ENCODE measurements around the gene NELFCD. TPM values are rescaled to one million over a fixed set of nuclear protein-coding genes. Genes with fewer than 3 reads are reported as not detected.
A peak's percentile ranks its signal among the peaks of the same experiment; 100 is the strongest.

Gene NELFCD
- total and polyA plus RNA-seq, 10 of the 15 experiments (the other 5 are each of a cell fraction or from before 2014, with no cell fraction given), result 8.9 to 109 (median 82.9) TPM

- intact Hi-C loops (cut with micrococcal nuclease; ENCODE audit: unreplicated experiment), result no loop called here
- H3K4me3 ChIP-seq, result peak overlapping the region; percentile 89
- peaks cover 0 to 4% of the 10 kb centered on the region in 2 experiments; a peak in 2 of 4 replicates for H3K36me3 ChIP-seq (ENCODE audit: control insufficient read depth in 2 of 2, insufficient read depth in 2 of 2, low read length in 1 of 2)
- H3K9me3 ChIP-seq (replicated peaks; ENCODE audit: control insufficient read depth, insufficient read depth, low read length), result no peaks in the 10 kb centered on the region
- peaks cover 49% of the 10 kb centered on the region for H3K79me2 ChIP-seq (ENCODE audit: control insufficient read depth, insufficient read depth, low read length)
- WGBS (ENCODE audit: insufficient coverage, insufficient replicate concordance, low lambda C conversion rate, missing lambda C conversion rate), result 9% methylated on average over 66 of the region's 66 CpGs
- no TSS peak for BruUV-seq (replicated peaks)
- ChIA-PET SMC1A (ENCODE audit: uncharacterized antibody, unreplicated experiment) (interaction anchor here (0.5 to 1.3 kb wide), 5 partner anchors 11 to 137 kb away, joined by 3 to 6 read pairs (median 3); partner anchors contain the start of gene ATP5F1E), CTCF (interaction anchor here (0.7 to 1.3 kb wide), 4 partner anchors 10 to 170 kb away, joined by 3 to 4 read pairs (median 3); partner anchors contain the start of gene ATP5F1E), RAD21 (ENCODE audit: unreplicated experiment) (interaction anchor here (0.7 to 1.7 kb wide), 7 partner anchors 11 to 156 kb away, joined by 3 to 6 read pairs (median 3); partner anchors contain the start of gene ATP5F1E), POLR2A (interaction anchor here (0.6 to 4.3 kb wide), 6 partner anchors 9 to 156 kb away, joined by 3 to 40 read pairs (median 4); partner anchors contain the start of gene ATP5F1E)
- peak overlapping the region; percentile 87 for H3K27ac ChIP-seq (ENCODE audit: control insufficient read depth, insufficient read depth)
- H3K4me2 ChIP-seq (ENCODE audit: control insufficient read depth, insufficient read depth), result peak overlapping the region; percentile 98
- H4K20me1 ChIP-seq (ENCODE audit: control insufficient read depth, insufficient read depth), result no peaks in the 10 kb centered on the region; the same call in 1 of the 2 replicates
- H3K9ac ChIP-seq (ENCODE audit: control insufficient read depth, insufficient read depth, low read length), result peak overlapping the region; percentile 94; the same call in 1 of the 2 replicates
- no peak for FAIRE-seq
- peak overlapping the region; percentile 93 for H2AFZ ChIP-seq (ENCODE audit: control insufficient read depth, low read depth, low read length)
- H3K27me3 ChIP-seq (replicated peaks in 1 of 2; ENCODE audit: control insufficient read depth in 2 of 2, insufficient read depth in 2 of 2, low read length in 1 of 2), result no peaks in the 10 kb centered on the region
- DNase-seq (ENCODE audit: low read depth, low spot score), result peak; percentile 61
- H3K4me1 ChIP-seq (ENCODE audit: control insufficient read depth, insufficient read depth, low read length), result peaks cover 13% of the 10 kb centered on the region
- peak; percentile 96 for ATAC-seq
- in situ Hi-C loops (cut with MboI), result loop anchor here (10.0 kb wide), 1 partner anchor 388 kb away; the partner anchor contains the start of gene STX16
- TF ChIP-seq ZNF622 (IDR thresholded peaks at IDR 0.05) (no peak), GATAD2B (conservative IDR thresholded peaks at IDR 0.05; ENCODE audit: low read depth) (0 out of 2 replicates have a peak, but pooled peaks have one; percentile 16), HSF1 (IDR thresholded peaks at IDR 0.05; ENCODE audit: low read depth, low read length) (no peak), FOXK2 (IDR thresholded peaks at IDR 0.05) (no peak), CREB1 (IDR thresholded peaks at IDR 0.05; ENCODE audit: low read depth) (peak; percentile 45; the same call in 1 of the 2 replicates), FOXM1 (IDR thresholded peaks at IDR 0.05; ENCODE audit: low read depth, low read length) (no peak), ZSCAN29 (IDR thresholded peaks at IDR 0.05) (no peak), ASH2L (IDR thresholded peaks at IDR 0.05; ENCODE audit: borderline replicate concordance, low read depth) (no peak), POLR2AphosphoS2 (IDR thresholded peaks at IDR 0.05; ENCODE audit: low read depth, low read length) (no peak), BCLAF1 (IDR thresholded peaks at IDR 0.05) (no peak; the same call in 1 of the 2 replicates), BHLHE40 (IDR thresholded peaks at IDR 0.05; ENCODE audit: borderline replicate concordance in 1 of 2, low read depth in 2 of 2, low read length in 1 of 2) (peak in 1 of 2 experiments; percentile 35; a peak in 1 of 4 replicates), BRCA1 (IDR thresholded peaks at IDR 0.05; ENCODE audit: low read depth, low read length) (no peak), BMI1 (IDR thresholded peaks at IDR 0.05; ENCODE audit: borderline replicate concordance) (no peak), REST (IDR thresholded peaks at IDR 0.05; ENCODE audit: low read depth, low read length) (no peak)
These were observed 62.0 kb downstream of the NELFCD start for GRCh38 chr20:59042796-59043631.
